ENCODE data around the gene CAPZB. TPM values are rescaled to one million over a fixed set of nuclear protein-coding genes. Genes with fewer than 3 reads are reported as not detected.
A peak's percentile ranks its signal among the peaks of the same experiment; 100 is the strongest.

CAPZB gene
- total and polyA plus RNA-seq, 12 donors = 99.7 to 386 (median 164) TPM

GRCh38 chr1:19398309-19398760, 87.0 kb downstream of the CAPZB start:
- no peaks in the 10 kb centered on the region for H3K36me3 ChIP-seq (replicated peaks in 1 of 2)
- H3K9me3 ChIP-seq (replicated peaks in 1 of 3) = no peaks in the 10 kb centered on the region
- H3K27ac ChIP-seq = no peak overlapping the region
- peak in 2 of 6 experiments; percentile 20 to 22 for TF ChIP-seq CTCF (IDR thresholded peaks at IDR 0.05)
- TF ChIP-seq POLR2A (IDR thresholded peaks at IDR 0.05) = no peak
- 80 to 86% (median 81%) methylated on average over 9 of the region's 9 CpGs for WGBS, 4 donors
- no peaks in the 10 kb centered on the region for H3K27me3 ChIP-seq
- no peak overlapping the region for H3K4me3 ChIP-seq
- intact Hi-C loops (cut with DNase I) = no loop called here
- DNase-seq = no peak
- peaks cover 0 to 5% of the 10 kb centered on the region in 2 donors for H3K4me1 ChIP-seq (replicated peaks in 1 of 2)

DNA sequence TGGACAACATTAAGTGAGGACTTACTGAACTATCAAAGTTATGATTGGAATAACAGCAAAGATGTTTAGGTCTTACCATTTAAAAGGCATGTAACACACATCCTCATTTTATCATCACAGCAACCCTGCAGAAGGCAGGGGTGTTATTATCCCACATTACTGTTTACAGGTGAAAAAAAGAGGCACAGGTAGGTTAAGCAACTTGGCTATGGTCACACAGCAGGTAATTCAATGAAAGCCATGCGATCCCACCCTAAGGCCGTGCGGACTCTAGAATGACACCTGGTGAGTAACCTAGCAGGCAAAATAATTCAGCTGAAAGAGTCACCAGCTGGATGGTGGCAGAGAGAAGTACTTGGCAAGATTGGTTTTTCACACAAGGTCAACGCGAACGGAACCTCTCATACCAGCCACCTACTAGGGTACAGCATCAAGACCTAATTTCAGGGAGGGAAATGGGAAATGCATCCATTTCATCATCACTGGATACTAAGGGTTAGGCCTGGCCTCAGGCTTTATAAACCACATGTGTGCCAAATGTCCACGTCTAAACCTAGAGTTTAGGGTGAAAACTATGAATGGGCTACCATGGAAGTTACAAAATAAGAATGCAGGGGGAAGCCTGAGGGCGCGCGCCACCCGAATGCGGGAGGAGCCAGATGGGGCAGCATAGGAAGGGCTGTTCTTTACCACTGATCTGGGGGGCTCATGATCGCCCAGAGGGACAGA, 88.0 kb downstream of the CAPZB start:
- intact Hi-C loops (cut with DNase I) = no loop called here
- H3K36me3 ChIP-seq (replicated peaks in 1 of 2) = no peaks in the 10 kb centered on the region
- 84 to 90% (median 86%) methylated on average over 13 of the region's 13 CpGs for WGBS, 4 donors
- peaks cover 0 to 7% of the 10 kb centered on the region in 2 donors for H3K4me1 ChIP-seq (replicated peaks in 1 of 2)
- no peak for DNase-seq
- no peaks in the 10 kb centered on the region for H3K27me3 ChIP-seq
- TF ChIP-seq POLR2A (IDR thresholded peaks at IDR 0.05) = no peak
- no peak overlapping the region for H3K27ac ChIP-seq
- H3K9me3 ChIP-seq (replicated peaks in 1 of 3) = no peaks in the 10 kb centered on the region
- no peak overlapping the region for H3K4me3 ChIP-seq

DNA sequence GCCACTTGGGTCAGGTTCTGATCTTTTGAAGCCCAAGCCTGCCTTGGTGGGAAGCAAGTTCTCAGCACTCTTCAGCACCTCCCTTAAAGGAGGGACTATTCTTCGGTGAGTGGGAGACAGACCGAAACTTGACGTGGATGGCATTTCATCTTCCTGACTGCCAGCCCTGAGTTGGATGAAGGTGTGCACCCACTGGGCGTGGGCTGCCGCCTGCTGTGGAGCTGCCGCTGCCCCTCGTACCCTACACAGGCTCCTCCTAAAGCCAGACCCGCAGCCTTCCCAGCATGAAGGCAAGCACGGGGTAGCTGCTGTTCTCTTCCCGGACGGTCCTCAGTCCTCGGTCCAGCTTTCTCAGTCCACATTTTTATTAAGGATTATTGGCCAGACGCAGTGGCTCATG, 89.1 kb downstream of the CAPZB start:
- WGBS, 4 donors = 94 to 99% (median 95%) methylated on average over 12 to 13 of the region's 13 CpGs
- no peak overlapping the region for H3K27ac ChIP-seq
- no peaks in the 10 kb centered on the region for H3K27me3 ChIP-seq
- no peaks in the 10 kb centered on the region for H3K36me3 ChIP-seq (replicated peaks in 1 of 2)
- no peaks in the 10 kb centered on the region for H3K9me3 ChIP-seq (replicated peaks in 1 of 3)
- peaks cover 6 to 11% of the 10 kb centered on the region in 2 donors for H3K4me1 ChIP-seq (replicated peaks in 1 of 2)
- no peak for TF ChIP-seq CTCF (IDR thresholded peaks at IDR 0.05)
- no peak for TF ChIP-seq POLR2A (IDR thresholded peaks at IDR 0.05)
- no peak overlapping the region for H3K4me3 ChIP-seq
- DNase-seq = no peak
- intact Hi-C loops (cut with DNase I) = no loop called here

- no peaks in the 10 kb centered on the region for H3K36me3 ChIP-seq (replicated peaks in 1 of 2)
- H3K4me1 ChIP-seq (replicated peaks in 1 of 2) = peaks cover 11 to 16% of the 10 kb centered on the region in 2 donors
- H3K4me3 ChIP-seq = no peak overlapping the region
- no peak overlapping the region for H3K27ac ChIP-seq
- H3K27me3 ChIP-seq = no peaks in the 10 kb centered on the region
- TF ChIP-seq POLR2A (IDR thresholded peaks at IDR 0.05) = no peak
- no peak for TF ChIP-seq CTCF (IDR thresholded peaks at IDR 0.05)
- no peaks in the 10 kb centered on the region for H3K9me3 ChIP-seq (replicated peaks in 1 of 3)
- DNase-seq = no peak
- intact Hi-C loops (cut with DNase I) = no loop called here
- WGBS, 4 donors = 88 to 91% (median 89%) methylated on average over 16 of the region's 16 CpGs
Observed at GRCh38 chr1:19395678-19396192, 89.6 kb downstream of the CAPZB start.

Data from adrenal gland (tissue), 12 donors.